ENCODE measurements around the gene NAA25.

DNA sequence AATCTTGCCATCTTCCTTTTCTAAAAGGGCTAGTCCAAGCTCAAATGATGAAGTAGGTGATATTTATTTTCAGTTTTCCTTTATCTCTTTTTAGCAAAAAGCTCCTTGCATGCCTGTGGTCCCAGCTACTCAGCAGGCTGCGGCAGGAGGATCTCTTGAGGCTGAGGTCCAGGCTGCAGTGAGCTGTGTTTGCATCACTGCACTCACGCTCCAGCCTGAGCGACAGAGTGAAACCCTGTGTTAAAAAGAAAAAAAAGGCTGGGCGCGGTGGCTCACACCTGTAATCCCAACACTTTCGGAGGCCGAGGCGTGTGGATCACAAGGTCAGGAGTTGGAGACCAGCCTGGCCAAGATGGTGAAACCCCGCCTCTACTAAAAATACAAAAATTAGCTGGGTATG lies 100.6 kb downstream of the NAA25 start:
- TF ChIP-seq, protein P1, sequence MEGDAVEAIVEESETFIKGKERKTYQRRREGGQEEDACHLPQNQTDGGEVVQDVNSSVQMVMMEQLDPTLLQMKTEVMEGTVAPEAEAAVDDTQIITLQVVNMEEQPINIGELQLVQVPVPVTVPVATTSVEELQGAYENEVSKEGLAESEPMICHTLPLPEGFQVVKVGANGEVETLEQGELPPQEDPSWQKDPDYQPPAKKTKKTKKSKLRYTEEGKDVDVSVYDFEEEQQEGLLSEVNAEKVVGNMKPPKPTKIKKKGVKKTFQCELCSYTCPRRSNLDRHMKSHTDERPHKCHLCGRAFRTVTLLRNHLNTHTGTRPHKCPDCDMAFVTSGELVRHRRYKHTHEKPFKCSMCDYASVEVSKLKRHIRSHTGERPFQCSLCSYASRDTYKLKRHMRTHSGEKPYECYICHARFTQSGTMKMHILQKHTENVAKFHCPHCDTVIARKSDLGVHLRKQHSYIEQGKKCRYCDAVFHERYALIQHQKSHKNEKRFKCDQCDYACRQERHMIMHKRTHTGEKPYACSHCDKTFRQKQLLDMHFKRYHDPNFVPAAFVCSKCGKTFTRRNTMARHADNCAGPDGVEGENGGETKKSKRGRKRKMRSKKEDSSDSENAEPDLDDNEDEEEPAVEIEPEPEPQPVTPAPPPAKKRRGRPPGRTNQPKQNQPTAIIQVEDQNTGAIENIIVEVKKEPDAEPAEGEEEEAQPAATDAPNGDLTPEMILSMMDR (IDR thresholded peaks at IDR 0.05) = no peak
- TF ChIP-seq POLR2A (IDR thresholded peaks at IDR 0.05) = no peak
